Activated naive CD8-positive, alpha-beta T cell treated with anti-CD3 and anti-CD28 coated beads, Interleukin-2, amount 10 ng/mL, durations not matched to agents 7 days and 5 days (primary cell): Measurements from ENCODE around the gene WNT4. TPM values are rescaled to one million over a fixed set of nuclear protein-coding genes. Genes with fewer than 3 reads are reported as not detected.
"Not testable (repeated sequence)": the region's sequence is repeated elsewhere in the genome, so short reads cannot be mapped to it uniquely, and the experiment has no call there.

Experiments used
- ATAC-seq: fragments of 150-1000 bp; cut with Tn5 transposase; one replicate; pipeline ENCODE4 v1.10.0; 2021; ENCODE audit warnings: low read depth, moderate library complexity
- POLR2A ChIA-PET: fragments of 350-600 bp; sonication (Branson Sonifier 250); formaldehyde crosslinking; loops from one replicate; lab custom pipeline; 2021; ENCODE audit warnings: antibody characterized with exemption; lab: Charles Lee
- DNase-seq: peaks from one replicate; pipeline ENCODE4 v3.0.0; 2021
- H3K27ac Mint-ChIP-seq: one replicate; pipeline ENCODE4 v1.8.0; 2022; ENCODE audit warnings: mild to moderate bottlenecking, mixed read lengths
- H3K27me3 Mint-ChIP-seq: one replicate; pipeline ENCODE4 v1.8.0; 2022; ENCODE audit warnings: mild to moderate bottlenecking, moderate library complexity, mixed read lengths
- H3K36me3 Mint-ChIP-seq: one replicate; pipeline ENCODE4 v1.8.0; 2021; ENCODE audit warnings: mild to moderate bottlenecking, mixed read lengths
- H3K4me1 Mint-ChIP-seq: one replicate; pipeline ENCODE4 v1.8.0; 2021; ENCODE audit warnings: mixed read lengths
- H3K4me3 Mint-ChIP-seq: one replicate; pipeline ENCODE4 v1.8.0; 2022; ENCODE audit warnings: mild to moderate bottlenecking, moderate library complexity, mixed read lengths
- H3K9me3 Mint-ChIP-seq: one replicate; pipeline ENCODE4 v1.8.0; 2021; ENCODE audit warnings: mixed read lengths
- total RNA-seq, 2 experiments: library from RNA; stranded (reverse); gene quantifications; one replicate each; pipeline ENCODE4 v1.2.3, GENCODE V29; 2021

Gene WNT4
- total RNA-seq, 2 experiments from 2014 or later, result not detected

DNA sequence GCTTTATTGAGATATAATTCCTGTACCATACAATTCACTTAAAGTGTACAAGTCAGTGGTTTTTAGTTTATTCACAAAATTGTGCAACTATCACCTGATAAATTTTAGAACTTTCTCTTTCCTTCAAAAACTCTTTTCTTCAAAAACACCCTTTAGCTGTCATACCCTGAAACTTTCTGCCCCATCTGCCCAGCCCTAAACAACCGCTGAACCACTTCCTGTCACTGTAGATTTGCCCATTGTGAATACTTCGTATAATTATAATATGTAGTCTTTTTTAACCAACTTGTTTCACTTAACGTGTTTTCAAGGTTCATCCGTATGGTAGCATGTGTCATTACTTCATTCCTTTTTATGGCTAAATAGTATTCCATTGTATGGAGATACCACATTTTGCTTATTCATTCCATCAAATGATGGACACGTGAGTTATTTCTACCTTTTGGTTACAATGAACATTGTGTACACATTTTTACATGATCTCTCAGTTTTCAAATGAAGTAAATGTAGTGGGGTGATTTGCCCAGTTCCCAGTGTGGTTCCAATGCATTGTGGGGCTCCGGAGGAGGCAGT, 37.9 kb downstream of the WNT4 start:
- peak; percentile 82 for ATAC-seq
- H3K27me3 Mint-ChIP-seq, result no peaks in the 10 kb centered on the region
- H3K36me3 Mint-ChIP-seq, result peaks cover 36% of the 10 kb centered on the region
- peak overlapping the region; percentile 79 for H3K27ac Mint-ChIP-seq
- H3K9me3 Mint-ChIP-seq, result no peaks in the 10 kb centered on the region
- H3K4me3 Mint-ChIP-seq, result peak overlapping the region; percentile 66
- POLR2A ChIA-PET, result interaction anchor here (0.6 to 1.9 kb wide), 5 partner anchors 10 to 80 kb away, joined by 3 to 9 read pairs (median 4); partner anchors contain the start of gene CDC42
- no peak for DNase-seq
- peaks cover 52% of the 10 kb centered on the region for H3K4me1 Mint-ChIP-seq

- DNase-seq (no peak), ATAC-seq (no peak)
- Mint-ChIP-seq H3K27ac (peak overlapping the region; percentile 79), H3K4me3 (peak overlapping the region; percentile 66), H3K36me3 (peaks cover 41% of the 10 kb centered on the region), H3K9me3 (no peaks in the 10 kb centered on the region), H3K4me1 (peaks cover 60% of the 10 kb centered on the region), H3K27me3 (no peaks in the 10 kb centered on the region)
- POLR2A ChIA-PET, result interaction anchor here (1.9 kb wide), 1 partner anchor 12 kb away, joined by 8 read pairs; no protein-coding TSS in a partner anchor
These were observed 38.8 kb downstream of the WNT4 start for GRCh38 chr1:22104094-22104493.

GRCh38 chr1:22102746-22103145, 40.2 kb downstream of the WNT4 start:
- ATAC-seq (no peak), DNase-seq (no peak)
- peaks cover 45% of the 10 kb centered on the region for H3K36me3 Mint-ChIP-seq
- no peak overlapping the region for H3K4me3 Mint-ChIP-seq
- POLR2A ChIA-PET, result no interaction called here
- H3K4me1 Mint-ChIP-seq, result peaks cover 62% of the 10 kb centered on the region
- no peaks in the 10 kb centered on the region for H3K27me3 Mint-ChIP-seq
- H3K27ac Mint-ChIP-seq, result no peak overlapping the region
- no peaks in the 10 kb centered on the region for H3K9me3 Mint-ChIP-seq

- Mint-ChIP-seq H3K4me1 (peaks cover 62% of the 10 kb centered on the region), H3K27ac (no peak overlapping the region), H3K4me3 (no peak overlapping the region), H3K36me3 (peaks cover 51% of the 10 kb centered on the region), H3K27me3 (no peaks in the 10 kb centered on the region), H3K9me3 (no peaks in the 10 kb centered on the region)
- DNase-seq, result no peak
- POLR2A ChIA-PET, result no interaction called here
- no peak for ATAC-seq
These were observed 40.9 kb downstream of the WNT4 start for GRCh38 chr1:22101995-22102394.

- POLR2A ChIA-PET, result no interaction called here
- Mint-ChIP-seq H3K4me1 (peaks cover 57% of the 10 kb centered on the region), H3K36me3 (peaks cover 53% of the 10 kb centered on the region), H3K27ac (peak overlapping the region; percentile 5), H3K27me3 (no peaks in the 10 kb centered on the region), H3K4me3 (no peak overlapping the region), H3K9me3 (no peaks in the 10 kb centered on the region)
- no peak for DNase-seq
- no peak for ATAC-seq
These were observed 41.7 kb downstream of the WNT4 start for GRCh38 chr1:22101199-22101598.

- Mint-ChIP-seq H3K4me1 (peaks cover 51% of the 10 kb centered on the region), H3K4me3 (no peak overlapping the region), H3K27me3 (no peaks in the 10 kb centered on the region), H3K9me3 (no peaks in the 10 kb centered on the region), H3K27ac (no peak overlapping the region), H3K36me3 (peaks cover 54% of the 10 kb centered on the region)
- POLR2A ChIA-PET, result no interaction called here
- ATAC-seq, result no peak
- no peak for DNase-seq
These were observed 42.7 kb downstream of the WNT4 start for GRCh38 chr1:22100168-22100567.

GRCh38 chr1:22098752-22099151, 44.1 kb downstream of the WNT4 start:
- H3K27ac Mint-ChIP-seq, result no peak overlapping the region
- peaks cover 53% of the 10 kb centered on the region for H3K36me3 Mint-ChIP-seq
- POLR2A ChIA-PET, result no interaction called here

GRCh38 chr1:22096463-22096862, 46.4 kb downstream of the WNT4 start:
- POLR2A ChIA-PET, result no interaction called here
- no peaks in the 10 kb centered on the region for H3K27me3 Mint-ChIP-seq
- H3K4me3 Mint-ChIP-seq, result no peak overlapping the region
- H3K36me3 Mint-ChIP-seq, result peaks cover 47% of the 10 kb centered on the region
- no peak overlapping the region for H3K27ac Mint-ChIP-seq
- DNase-seq (no peak), ATAC-seq (no peak)
- no peaks in the 10 kb centered on the region for H3K9me3 Mint-ChIP-seq
- H3K4me1 Mint-ChIP-seq, result peaks cover 38% of the 10 kb centered on the region

More at GRCh38 chr1:22098752-22099151, 44.1 kb downstream of the WNT4 start:
- ATAC-seq (no peak), DNase-seq (no peak)
- no peaks in the 10 kb centered on the region for H3K9me3 Mint-ChIP-seq
- no peak overlapping the region for H3K4me3 Mint-ChIP-seq
- peaks cover 44% of the 10 kb centered on the region for H3K4me1 Mint-ChIP-seq
- no peaks in the 10 kb centered on the region for H3K27me3 Mint-ChIP-seq

GRCh38 chr1:22096036-22096435, 46.9 kb downstream of the WNT4 start:
- Mint-ChIP-seq H3K27me3 (no peaks in the 10 kb centered on the region), H3K4me1 (peaks cover 39% of the 10 kb centered on the region), H3K36me3 (peaks cover 48% of the 10 kb centered on the region), H3K27ac (no peak overlapping the region), H3K4me3 (no peak overlapping the region), H3K9me3 (no peaks in the 10 kb centered on the region)
- ATAC-seq (no peak), DNase-seq (no peak)
- POLR2A ChIA-PET, result no interaction called here

DNA sequence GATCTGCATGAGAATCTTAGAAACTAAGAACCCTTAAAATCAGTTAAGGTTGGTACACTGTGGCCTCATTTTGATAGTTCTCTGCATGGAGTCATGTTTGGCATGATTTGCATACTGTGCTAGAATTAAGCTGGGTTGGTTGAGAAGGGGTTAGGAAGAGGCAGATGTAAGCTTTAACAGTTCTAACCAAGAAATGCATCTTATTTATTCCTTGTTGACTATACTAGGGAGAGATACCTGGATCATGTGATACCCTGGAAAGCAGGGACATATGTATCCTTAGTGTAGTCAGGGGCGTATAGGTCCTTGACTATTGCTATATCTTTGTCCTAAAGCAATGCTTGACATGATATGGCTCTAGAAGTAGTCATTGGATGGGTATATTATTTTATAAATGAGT, 49.4 kb downstream of the WNT4 start:
- Mint-ChIP-seq H3K36me3 (peaks cover 40% of the 10 kb centered on the region), H3K27ac (no peak overlapping the region), H3K9me3 (no peaks in the 10 kb centered on the region), H3K4me1 (peaks cover 43% of the 10 kb centered on the region), H3K4me3 (no peak overlapping the region), H3K27me3 (no peaks in the 10 kb centered on the region)
- DNase-seq (no peak), ATAC-seq (no peak)
- POLR2A ChIA-PET, result interaction anchor here (0.6 to 2.6 kb wide), 3 partner anchors 41 to 75 kb away, joined by 5 to 12 read pairs (median 8); partner anchors contain the start of gene CDC42

DNA sequence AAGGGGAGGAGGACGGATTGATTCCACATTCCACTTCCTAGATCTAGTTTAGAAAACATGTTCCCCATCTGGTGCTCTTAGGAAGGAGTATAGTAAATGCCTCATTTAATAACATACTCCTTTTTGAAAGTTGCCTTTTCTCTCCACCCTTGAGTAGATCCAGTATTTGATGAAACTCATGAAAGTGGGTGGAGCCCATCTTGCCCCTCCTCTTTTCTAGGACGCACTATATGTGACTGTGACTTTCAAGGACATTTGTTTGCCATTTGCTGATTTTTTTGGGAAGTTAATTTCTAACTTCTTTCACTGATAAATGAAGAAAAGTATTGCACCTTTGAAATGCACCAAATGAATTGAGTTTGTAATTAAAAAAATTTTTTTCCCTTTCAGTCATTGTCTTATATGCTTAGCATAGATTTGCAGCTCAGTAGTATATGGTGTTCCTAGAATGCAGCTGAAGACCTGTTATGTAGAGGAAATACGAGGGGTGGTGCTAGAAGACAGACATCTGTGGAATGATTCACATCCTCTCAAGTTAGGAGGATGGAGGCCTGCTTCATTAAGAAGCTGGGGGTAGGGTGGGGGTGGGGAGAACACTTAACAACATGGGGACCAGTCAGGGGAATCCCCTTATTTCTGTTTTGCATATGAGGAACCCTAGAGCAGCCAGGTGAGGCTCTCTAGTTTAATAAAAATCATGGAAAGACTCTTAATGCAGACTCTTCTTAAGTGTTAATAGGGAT, 50.7 kb downstream of the WNT4 start:
- Mint-ChIP-seq H3K27ac (peak overlapping the region; percentile 66), H3K4me3 (peak overlapping the region; percentile 24), H3K36me3 (peaks cover 42% of the 10 kb centered on the region), H3K4me1 (peaks cover 54% of the 10 kb centered on the region)
- POLR2A ChIA-PET, result interaction anchor here (1.5 to 2.6 kb wide), 3 partner anchors 13 to 67 kb away, joined by 8 to 12 read pairs (median 8); partner anchors contain the start of gene CDC42
- ATAC-seq, result peak; percentile 88
- DNase-seq, H3K9me3 Mint-ChIP-seq, H3K27me3 Mint-ChIP-seq: not testable (repeated sequence)

- ATAC-seq (no peak), DNase-seq (no peak)
- Mint-ChIP-seq H3K27me3 (no peaks in the 10 kb centered on the region), H3K4me1 (peaks cover 54% of the 10 kb centered on the region), H3K36me3 (peaks cover 38% of the 10 kb centered on the region), H3K27ac (peak overlapping the region; percentile 68), H3K9me3 (no peaks in the 10 kb centered on the region), H3K4me3 (peak overlapping the region; percentile 43)
- POLR2A ChIA-PET, result interaction anchor here (1.0 to 2.3 kb wide), 3 partner anchors 23 to 66 kb away, joined by 3 to 17 read pairs (median 15); partner anchors contain the start of gene CDC42
These were observed 52.0 kb downstream of the WNT4 start for GRCh38 chr1:22090867-22091266.

DNA sequence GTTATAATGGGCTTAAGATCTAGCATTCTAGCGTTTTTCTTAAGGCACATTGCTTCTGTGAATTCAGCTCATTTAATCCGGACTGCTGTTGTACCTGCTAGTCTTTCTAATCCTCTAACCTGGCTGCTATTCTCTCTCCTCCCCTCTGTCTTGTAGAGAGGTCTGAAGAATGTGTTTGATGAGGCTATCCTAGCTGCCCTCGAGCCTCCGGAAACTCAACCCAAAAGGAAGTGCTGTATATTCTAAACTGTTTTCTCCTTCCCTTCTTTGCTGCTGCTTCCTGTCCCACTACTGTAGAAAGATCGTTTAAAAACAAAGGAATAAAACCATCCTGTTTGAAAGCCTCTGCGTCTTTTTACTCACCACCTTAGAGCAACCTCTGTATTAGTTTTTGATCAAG, 53.1 kb downstream of the WNT4 start:
- Mint-ChIP-seq H3K36me3 (peaks cover 38% of the 10 kb centered on the region), H3K27me3 (no peaks in the 10 kb centered on the region), H3K27ac (peak overlapping the region; percentile 85), H3K4me3 (peak overlapping the region; percentile 61), H3K9me3 (no peaks in the 10 kb centered on the region), H3K4me1 (peaks cover 58% of the 10 kb centered on the region)
- POLR2A ChIA-PET, result interaction anchor here (1.0 to 2.3 kb wide), 5 partner anchors 22 to 71 kb away, joined by 3 to 17 read pairs (median 5); partner anchors contain the start of gene CDC42
- ATAC-seq (peak; percentile 71), DNase-seq (no peak)
